NCI-H1092 (cell line): Measurements from ENCODE around the gene CLCNKA.
A peak's percentile ranks its signal among the peaks of the same experiment; 100 is the strongest.
"Not testable (repeated sequence)": the region's sequence is repeated elsewhere in the genome, so short reads cannot be mapped to it uniquely, and the experiment has no call there.

Experiments used
- DNase-seq: peaks from one replicate; lab custom pipeline; 2025; lab: John Stamatoyannopoulos, UW

Gene CLCNKA

GRCh38 chr1:16042096-16042495 lies 20.3 kb downstream of the CLCNKA start:
- DNase-seq, result no peak

DNA sequence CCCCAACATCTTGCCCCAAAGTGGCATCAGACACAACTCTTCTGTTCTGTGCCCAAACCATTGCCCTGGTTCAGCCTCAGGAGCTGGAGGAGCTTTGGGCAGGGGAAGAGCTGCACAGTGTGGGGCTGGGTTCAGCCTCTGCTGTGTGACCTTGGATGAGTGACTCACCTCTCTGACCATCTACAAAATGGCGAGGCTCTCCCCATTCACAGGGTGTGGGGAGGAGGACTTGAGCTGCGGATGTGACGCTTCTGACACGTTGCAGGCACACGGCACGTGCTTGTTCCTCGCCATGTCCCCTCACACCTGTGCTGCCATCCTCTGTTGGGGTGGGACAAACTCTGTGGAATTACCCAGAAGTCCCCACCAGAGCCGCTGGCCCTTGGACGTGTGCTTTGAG lies 20.8 kb downstream of the CLCNKA start:
- not testable (repeated sequence) for DNase-seq

- no peak for DNase-seq
Observed at GRCh38 chr1:16043521-16043920, 21.7 kb downstream of the CLCNKA start, which contains the start of gene CLCNKB. Gene CLCNKB, plus strand, starts transcription at chr1:16043782. Its CDS starts 711 bp downstream, at chr1:16044493.

GRCh38 chr1:16043950-16044349 lies 22.1 kb downstream of the CLCNKA start:
- no peak for DNase-seq

- DNase-seq, result no peak
Observed at GRCh38 chr1:16046842-16047241, 25.0 kb downstream of the CLCNKA start.

GRCh38 chr1:16047791-16048475 lies 26.1 kb downstream of the CLCNKA start:
- DNase-seq, result no peak

GRCh38 chr1:16048573-16049189 lies 26.8 kb downstream of the CLCNKA start:
- DNase-seq, result peak; percentile 16

DNA sequence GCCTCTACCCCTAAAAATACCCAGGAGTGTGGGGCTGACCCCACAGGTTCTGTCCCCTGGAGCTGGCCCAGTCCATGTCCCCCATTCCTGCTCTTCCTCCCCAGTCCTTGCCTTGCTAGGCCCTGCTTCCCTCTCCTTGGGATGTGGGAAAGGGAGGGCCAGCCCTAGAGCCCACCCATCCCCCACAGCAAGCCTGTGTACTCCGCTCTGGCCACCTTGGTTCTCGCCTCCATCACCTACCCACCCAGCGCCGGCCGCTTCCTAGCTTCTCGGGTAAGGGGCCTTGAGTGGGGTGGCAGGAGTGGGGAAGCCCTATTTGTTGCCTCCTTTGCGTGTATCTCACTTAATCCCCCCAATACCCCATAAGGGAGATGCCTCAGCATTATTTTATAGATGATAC lies 28.5 kb downstream of the CLCNKA start:
- no peak for DNase-seq

- DNase-seq, result no peak
Observed at GRCh38 chr1:16051039-16051438, 29.2 kb downstream of the CLCNKA start.

DNA sequence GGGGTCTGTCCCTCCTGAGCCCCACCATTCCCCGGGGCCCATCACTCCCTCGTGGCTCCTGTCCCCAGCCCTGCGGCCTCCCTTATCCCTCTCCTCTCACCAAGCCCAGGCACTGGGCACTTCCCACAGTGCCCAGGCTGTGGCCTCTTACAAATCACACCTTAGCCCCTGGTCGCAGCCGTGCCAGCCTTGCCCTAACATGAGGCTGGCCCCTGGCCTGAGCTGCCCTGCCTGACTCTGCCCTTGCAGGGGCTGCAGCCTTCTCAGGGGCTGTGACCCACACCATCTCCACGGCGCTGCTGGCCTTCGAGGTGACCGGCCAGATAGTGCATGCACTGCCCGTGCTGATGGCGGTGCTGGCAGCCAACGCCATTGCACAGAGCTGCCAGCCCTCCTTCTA lies 30.1 kb downstream of the CLCNKA start:
- DNase-seq, result not testable (repeated sequence)

- no peak for DNase-seq
Observed at GRCh38 chr1:16053781-16054502, 32.1 kb downstream of the CLCNKA start.

GRCh38 chr1:16054598-16055540 lies 33.0 kb downstream of the CLCNKA start:
- DNase-seq, result no peak

DNA sequence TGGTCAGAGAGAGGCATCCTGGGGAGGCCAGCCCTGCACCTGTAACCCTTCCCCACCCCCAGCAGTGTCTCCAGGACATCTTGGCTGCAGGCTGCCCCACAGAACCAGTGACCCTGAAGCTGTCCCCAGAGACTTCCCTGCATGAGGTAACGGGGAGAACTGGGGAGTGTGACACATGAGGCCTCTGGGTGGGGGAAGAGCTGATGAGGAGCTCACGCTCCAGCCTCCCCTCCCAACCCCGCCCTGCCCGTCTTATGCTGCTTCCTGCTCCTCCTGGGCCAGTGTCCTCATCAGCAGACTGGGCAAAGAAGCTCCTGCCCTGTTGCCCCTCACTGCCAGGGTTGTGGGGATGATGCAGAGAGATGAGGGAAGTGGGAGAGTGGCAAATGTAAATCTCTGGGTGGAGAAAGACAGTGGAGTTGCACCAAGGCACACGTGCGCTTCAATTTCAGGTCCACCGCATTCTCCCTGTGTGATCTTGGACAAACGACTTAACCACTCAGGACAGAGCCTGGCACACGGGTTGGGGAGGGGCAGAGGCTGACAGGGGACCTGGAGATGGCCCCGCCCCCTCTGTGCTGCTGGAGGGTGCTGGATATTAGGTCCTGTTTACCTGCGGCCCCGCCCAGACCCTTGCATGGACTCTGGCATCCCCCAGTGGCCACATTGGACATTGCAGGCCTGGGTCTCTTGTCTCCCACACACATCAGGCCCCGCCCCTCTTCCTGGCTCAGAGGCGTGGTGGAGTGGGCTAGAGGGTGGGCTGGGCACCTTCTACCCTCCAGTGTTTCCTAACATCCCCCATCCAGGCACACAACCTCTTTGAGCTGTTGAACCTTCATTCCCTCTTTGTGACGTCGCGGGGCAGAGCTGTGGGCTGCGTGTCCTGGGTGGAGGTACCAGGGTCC lies 34.0 kb downstream of the CLCNKA start:
- DNase-seq, result peak; percentile 88

GRCh38 chr1:16056521-16056912 lies 34.7 kb downstream of the CLCNKA start:
- DNase-seq, result not testable (repeated sequence)

- not testable (repeated sequence) for DNase-seq
Observed at GRCh38 chr1:16057314-16057915, 35.6 kb downstream of the CLCNKA start.

DNA sequence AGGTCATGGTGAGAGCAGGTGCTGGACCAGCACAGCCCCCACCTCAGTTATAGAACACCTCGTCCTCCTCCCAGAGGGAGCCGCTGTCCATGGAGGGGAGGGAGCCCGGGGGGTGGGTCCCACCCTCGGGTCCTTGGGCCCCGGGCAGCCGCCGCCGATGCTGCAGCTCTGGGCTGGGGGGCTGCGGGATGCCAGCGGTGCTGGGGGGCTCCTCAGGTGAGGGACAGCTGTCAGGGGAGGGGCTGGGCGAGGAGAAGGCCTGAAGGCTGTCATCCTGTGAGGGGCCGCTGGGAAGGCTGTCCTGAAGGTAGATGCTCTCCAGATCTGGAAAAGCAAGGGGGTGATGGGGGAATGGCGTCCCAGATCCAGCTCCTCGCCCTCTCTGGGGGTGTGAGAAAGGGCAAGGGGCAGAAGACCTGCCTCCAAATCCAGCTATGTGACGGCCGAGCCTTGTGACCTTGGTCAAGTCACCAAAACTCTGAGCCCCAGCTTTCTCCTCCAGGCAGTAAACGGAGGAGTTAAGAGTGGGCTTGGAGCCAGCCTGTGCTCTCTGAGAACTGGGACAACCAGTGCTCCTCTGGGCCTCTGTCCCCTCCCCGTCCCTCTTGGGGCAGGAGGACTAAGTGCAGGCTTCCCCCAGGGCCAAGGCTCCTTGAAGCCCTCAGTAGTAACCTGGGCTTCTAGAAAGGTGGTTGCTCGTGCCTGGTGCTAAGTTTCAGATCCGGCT lies 36.7 kb downstream of the CLCNKA start:
- not testable (repeated sequence) for DNase-seq

- no peak for DNase-seq
Observed at GRCh38 chr1:16061266-16061665, 39.4 kb downstream of the CLCNKA start.

GRCh38 chr1:16061989-16062686 lies 40.3 kb downstream of the CLCNKA start:
- DNase-seq, result not testable (repeated sequence)

- DNase-seq, result not testable (repeated sequence)
Observed at GRCh38 chr1:16062687-16063075, 40.8 kb downstream of the CLCNKA start.
